Lower leg skin (tissue), 4 donors: ENCODE results near the gene DHX34. TPM values are rescaled to one million over a fixed set of nuclear protein-coding genes. Genes with fewer than 3 reads are reported as not detected.

Experiments
- DNase-seq, 2 donors: peaks; one replicate each; pipeline ENCODE4 v3.0.0-alpha.2; 2019; ENCODE audit warnings: low spot score in 2 of 2
- H3K4me3 ChIP-seq: fragments of 200-600 bp; sonication (generic); 2 replicates; pipeline ENCODE4 v1.5.1; 2017; ENCODE audit warnings: mild to moderate bottlenecking, low read depth; ENCODE audit not compliant: poor library complexity, severe bottlenecking
- POLR2A ChIP-seq, 2 donors: fragments of 450-650 bp; IDR thresholded peaks; one replicate each; pipeline ENCODE4 v1.6.1; 2016 to 2017; ENCODE audit warnings: antibody characterized with exemption in 2 of 2, mild to moderate bottlenecking in 1 of 2, moderate library complexity in 1 of 2
- WGBS, 2 donors: methylation state at CpG; one replicate each; pipeline ENCODE4 v1.1.5; 2018; 5-methylcytosine and 5-hydroxymethylcytosine counted together
- intact Hi-C: fragments of 100-400 bp; cut with DNase I; formaldehyde crosslinking; loops from one replicate; pipeline ENCODE4 v1.15.0; 2023; ENCODE audit warnings: low total_unique reads
- total RNA-seq, 4 donors: library from RNA; depleted of rRNA; stranded (reverse); fragments of >200 nt; gene quantifications; one replicate each; pipeline ENCODE4 v1.1.0, GENCODE V29; 2016
- TF ChIP-seq, protein P1 (sequence below), 3 donors: fragments of 450-650 bp; IDR thresholded peaks; one replicate each; pipeline ENCODE4 v1.5.1; 2016; ENCODE audit warnings: antibody characterized with exemption in 3 of 3, mild to moderate bottlenecking in 3 of 3, moderate library complexity in 2 of 3

DHX34 gene
- total RNA-seq, 4 donors from 2014 or later = 11.1 to 28.7 (median 18.9) TPM

- H3K4me3 ChIP-seq = no peak overlapping the region
- intact Hi-C loops = no loop called here
- 72 to 82% methylated on average over 9 of the region's 9 CpGs for WGBS, 2 donors
- TF ChIP-seq POLR2A (IDR thresholded peaks at IDR 0.05) = no peak
- TF ChIP-seq, protein P1, sequence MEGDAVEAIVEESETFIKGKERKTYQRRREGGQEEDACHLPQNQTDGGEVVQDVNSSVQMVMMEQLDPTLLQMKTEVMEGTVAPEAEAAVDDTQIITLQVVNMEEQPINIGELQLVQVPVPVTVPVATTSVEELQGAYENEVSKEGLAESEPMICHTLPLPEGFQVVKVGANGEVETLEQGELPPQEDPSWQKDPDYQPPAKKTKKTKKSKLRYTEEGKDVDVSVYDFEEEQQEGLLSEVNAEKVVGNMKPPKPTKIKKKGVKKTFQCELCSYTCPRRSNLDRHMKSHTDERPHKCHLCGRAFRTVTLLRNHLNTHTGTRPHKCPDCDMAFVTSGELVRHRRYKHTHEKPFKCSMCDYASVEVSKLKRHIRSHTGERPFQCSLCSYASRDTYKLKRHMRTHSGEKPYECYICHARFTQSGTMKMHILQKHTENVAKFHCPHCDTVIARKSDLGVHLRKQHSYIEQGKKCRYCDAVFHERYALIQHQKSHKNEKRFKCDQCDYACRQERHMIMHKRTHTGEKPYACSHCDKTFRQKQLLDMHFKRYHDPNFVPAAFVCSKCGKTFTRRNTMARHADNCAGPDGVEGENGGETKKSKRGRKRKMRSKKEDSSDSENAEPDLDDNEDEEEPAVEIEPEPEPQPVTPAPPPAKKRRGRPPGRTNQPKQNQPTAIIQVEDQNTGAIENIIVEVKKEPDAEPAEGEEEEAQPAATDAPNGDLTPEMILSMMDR (IDR thresholded peaks at IDR 0.05) = no peak
- no peak for DNase-seq
These were observed 40.0 kb downstream of the DHX34 start for GRCh38 chr19:47389150-47389556.

GRCh38 chr19:47390533-47391488, 41.7 kb downstream of the DHX34 start:
- TF ChIP-seq, protein P1 (IDR thresholded peaks at IDR 0.05) = no peak
- TF ChIP-seq POLR2A (IDR thresholded peaks at IDR 0.05) = no peak
- no peak overlapping the region for H3K4me3 ChIP-seq
- intact Hi-C loops = no loop called here
- WGBS, 2 donors = 75 to 77% methylated on average over 20 of the region's 20 CpGs
- DNase-seq = no peak

- WGBS, 2 donors = 35% methylated on average over 15 of the region's 15 CpGs
- H3K4me3 ChIP-seq = no peak overlapping the region
- peak; percentile 60 to 93 for DNase-seq
- intact Hi-C loops = no loop called here
- TF ChIP-seq, protein P1 (IDR thresholded peaks at IDR 0.05) = peak in 2 of 3 donors; percentile 12 to 62
- no peak for TF ChIP-seq POLR2A (IDR thresholded peaks at IDR 0.05)
These were observed 42.6 kb downstream of the DHX34 start for GRCh38 chr19:47391510-47392223.

DNA sequence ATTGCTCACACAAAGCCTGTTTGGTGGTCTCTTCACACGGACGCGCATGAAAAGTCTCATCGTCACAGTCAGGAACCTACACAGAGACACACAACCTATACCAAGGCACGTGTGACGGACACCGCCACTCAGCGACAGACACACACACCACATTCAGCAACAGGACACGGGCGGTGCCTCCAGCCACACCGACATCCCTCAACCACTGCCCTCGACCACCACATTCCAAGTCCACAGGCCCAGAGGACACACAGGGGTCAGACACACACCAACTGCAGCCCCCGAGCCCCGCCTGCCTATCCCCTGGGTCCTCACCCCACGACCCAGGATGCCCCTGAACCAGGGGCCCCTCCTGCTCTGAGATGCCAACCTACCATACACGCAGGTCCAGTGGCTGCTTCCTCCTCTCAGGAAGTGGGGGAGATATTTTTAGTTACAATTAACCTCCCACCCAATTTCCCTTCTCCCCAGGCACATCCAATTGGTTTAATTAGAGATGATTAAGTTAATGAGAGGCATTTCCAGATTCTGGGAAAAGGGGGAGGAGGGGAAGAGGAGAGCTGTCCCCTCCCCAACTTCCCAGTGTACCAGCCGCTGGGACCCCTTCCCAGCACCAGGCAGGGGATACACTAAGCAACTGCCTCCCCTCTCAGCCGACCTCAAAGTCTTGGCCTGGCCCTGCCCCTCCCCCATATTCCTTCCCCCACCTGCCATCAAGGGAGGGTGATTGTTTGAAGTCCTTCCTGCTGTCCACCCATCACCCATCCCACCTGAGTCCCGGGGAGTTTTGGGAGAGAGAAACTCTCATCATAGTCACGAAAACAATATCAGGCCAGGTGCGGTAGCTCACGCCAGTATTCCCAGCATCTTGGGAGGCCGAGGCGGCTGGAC, 49.8 kb downstream of the DHX34 start:
- no peak for DNase-seq
- TF ChIP-seq, protein P1 (IDR thresholded peaks at IDR 0.05) = no peak
- TF ChIP-seq POLR2A (IDR thresholded peaks at IDR 0.05) = no peak
- 51 to 55% methylated on average over 24 of the region's 24 CpGs for WGBS, 2 donors
- H3K4me3 ChIP-seq = no peak overlapping the region
- intact Hi-C loops = no loop called here

GRCh38 chr19:47402504-47402903, 53.4 kb downstream of the DHX34 start:
- no peak for TF ChIP-seq POLR2A (IDR thresholded peaks at IDR 0.05)
- TF ChIP-seq, protein P1 (IDR thresholded peaks at IDR 0.05) = no peak
- intact Hi-C loops = loop anchor here (10.0 kb wide), 1 partner anchor 98 kb away; the partner anchor contains the start of gene C5AR1
- H3K4me3 ChIP-seq = no peak overlapping the region
- DNase-seq = no peak
- WGBS, 2 donors = 80 to 82% methylated on average over 16 of the region's 16 CpGs
